Breast epithelium (tissue), 4 donors: ENCODE results near the gene XAGE1B. TPM values are rescaled to one million over a fixed set of nuclear protein-coding genes. Genes with fewer than 3 reads are reported as not detected.
"Not testable (repeated sequence)": the region's sequence is repeated elsewhere in the genome, so short reads cannot be mapped to it uniquely, and the experiment has no call there.

Experiments
- DNase-seq, 2 donors: peaks; one replicate each; pipeline ENCODE4 v3.0.0-alpha.2; 2019; ENCODE audit warnings: low spot score in 2 of 2
- H3K27ac ChIP-seq, 2 donors: fragments of 200-600 bp; sonication (generic) in 1 of 2; one replicate each; pipeline ENCODE4 v1.5.1; 2016 to 2019; ENCODE audit warnings: mild to moderate bottlenecking in 1 of 2
- H3K27me3 ChIP-seq, 2 donors: fragments of 200-600 bp; sonication (generic) in 1 of 2; one replicate each; pipeline versions ENCODE4 v1.5.1 to v1.6.0; 2017 to 2019; ENCODE audit warnings: control low read depth in 1 of 2, mild to moderate bottlenecking in 1 of 2
- H3K36me3 ChIP-seq: fragments of 200-600 bp; one replicate; pipeline ENCODE4 v1.5.1; 2019
- H3K4me1 ChIP-seq, 2 donors: fragments of 200-600 bp; sonication (generic); one replicate each; pipeline ENCODE4 v1.5.1; 2016 to 2019; ENCODE audit warnings: control low read depth in 1 of 2
- H3K4me3 ChIP-seq, 3 donors: fragments of 200-600 bp; sonication (generic); 1 replicate in 2 of 3; 2 replicates in 1 of 3; pipeline ENCODE4 v1.5.1; 2016 to 2019; ENCODE audit warnings: mild to moderate bottlenecking in 3 of 3, moderate library complexity in 2 of 3
- H3K9me3 ChIP-seq, 2 donors: fragments of 200-600 bp; sonication (generic) in 1 of 2; one replicate each; pipeline ENCODE4 v1.5.1; 2016 to 2019; ENCODE audit warnings: control low read depth in 1 of 2
- CTCF ChIP-seq, 3 donors: fragments of 450-650 bp; IDR thresholded peaks; one replicate each; pipeline ENCODE4 v1.5.1; 2016 to 2017; ENCODE audit warnings: antibody characterized with exemption in 3 of 3, mild to moderate bottlenecking in 3 of 3, moderate library complexity in 3 of 3
- POLR2A ChIP-seq: fragments of 450-650 bp; IDR thresholded peaks from one replicate; pipeline ENCODE4 v1.6.1; 2016; ENCODE audit warnings: antibody characterized with exemption, mild to moderate bottlenecking, moderate library complexity
- POLR2AphosphoS5 ChIP-seq, 3 donors: sonication (generic); formaldehyde crosslinking; IDR thresholded peaks; one replicate each; pipeline ENCODE4 v1.6.1; 2017; ENCODE audit warnings: antibody characterized with exemption in 3 of 3
- intact Hi-C: fragments of 100-400 bp; cut with DNase I; formaldehyde crosslinking; loops from one replicate; pipeline ENCODE4 v1.15.1; 2023; ENCODE audit warnings: low total_unique reads
- total RNA-seq, 3 donors: library from RNA; depleted of rRNA; stranded (reverse); fragments of >200 nt; gene quantifications; one replicate each; pipeline ENCODE4 v1.1.0, GENCODE V29; 2016

The XAGE1B gene
- not detected for total RNA-seq

GRCh38 chrX:52516987-52517325 lies at the start of gene XAGE1B:
XAGE1B (minus strand) TSS chrX:52517063; CDS start chrX:52515527, 1,536 bp downstream.
- DNase-seq, H3K9me3 ChIP-seq, H3K4me3 ChIP-seq, H3K36me3 ChIP-seq, intact Hi-C loops, H3K4me1 ChIP-seq, H3K27ac ChIP-seq, H3K27me3 ChIP-seq: not testable (repeated sequence)

GRCh38 chrX:52563105-52563504 lies 46.2 kb upstream of the XAGE1B start:
- no peak for DNase-seq
- Histone ChIP-seq H3K4me3 (no peak overlapping the region), H3K36me3 (no peaks in the 10 kb centered on the region), H3K4me1 (no peaks in the 10 kb centered on the region), H3K27ac (no peak overlapping the region), H3K9me3 (no peaks in the 10 kb centered on the region), H3K27me3 (peaks cover 0 to 51% of the 10 kb centered on the region in 2 donors)
- TF ChIP-seq CTCF (IDR thresholded peaks at IDR 0.05) = no peak
- intact Hi-C loops = no loop called here

- no peak for TF ChIP-seq POLR2AphosphoS5 (IDR thresholded peaks at IDR 0.05)
- TF ChIP-seq CTCF (IDR thresholded peaks at IDR 0.05) = no peak
- no peak for TF ChIP-seq POLR2A
- intact Hi-C loops = no loop called here
- no peak overlapping the region for H3K27ac ChIP-seq
These were observed 41.3 kb upstream of the XAGE1B start for GRCh38 chrX:52558140-52558539.

GRCh38 chrX:52556741-52557140 lies 39.9 kb upstream of the XAGE1B start:
- Histone ChIP-seq H3K27ac (no peak overlapping the region), H3K27me3 (peaks cover 0 to 69% of the 10 kb centered on the region in 2 donors), H3K4me1 (no peaks in the 10 kb centered on the region), H3K4me3 (no peak overlapping the region), H3K9me3 (no peaks in the 10 kb centered on the region), H3K36me3 (no peaks in the 10 kb centered on the region)
- DNase-seq = no peak
- TF ChIP-seq CTCF (IDR thresholded peaks at IDR 0.05) (no peak), POLR2AphosphoS5 (IDR thresholded peaks at IDR 0.05) (no peak), POLR2A (no peak)
- intact Hi-C loops = no loop called here

More at GRCh38 chrX:52558140-52558539, 41.3 kb upstream of the XAGE1B start:
- no peak for DNase-seq
- Histone ChIP-seq H3K27me3 (peaks cover 0 to 74% of the 10 kb centered on the region in 2 donors), H3K4me3 (no peak overlapping the region), H3K9me3 (no peaks in the 10 kb centered on the region), H3K36me3 (no peaks in the 10 kb centered on the region), H3K4me1 (no peaks in the 10 kb centered on the region)

- H3K27me3 ChIP-seq = peaks cover 0 to 76% of the 10 kb centered on the region in 2 donors
- H3K36me3 ChIP-seq = no peaks in the 10 kb centered on the region
- intact Hi-C loops = no loop called here
- no peaks in the 10 kb centered on the region for H3K4me1 ChIP-seq
- no peak overlapping the region for H3K27ac ChIP-seq
- H3K9me3 ChIP-seq = no peaks in the 10 kb centered on the region
- H3K4me3 ChIP-seq = no peak overlapping the region
- DNase-seq = no peak
- no peak for TF ChIP-seq POLR2AphosphoS5 (IDR thresholded peaks at IDR 0.05)
- TF ChIP-seq POLR2A = no peak
- TF ChIP-seq CTCF (IDR thresholded peaks at IDR 0.05) = no peak
These were observed 37.3 kb upstream of the XAGE1B start for GRCh38 chrX:52553995-52554642.

- H3K4me3 ChIP-seq, intact Hi-C loops, H3K9me3 ChIP-seq, H3K4me1 ChIP-seq, H3K36me3 ChIP-seq, DNase-seq, H3K27ac ChIP-seq: not testable (repeated sequence)
- peaks cover 0 to 31% of the 10 kb centered on the region in 2 donors for H3K27me3 ChIP-seq
These were observed 31.9 kb upstream of the XAGE1B start for GRCh38 chrX:52548769-52549168.
